Measurements from ENCODE around the gene DDX24. TPM values are rescaled to one million over a fixed set of nuclear protein-coding genes. Genes with fewer than 3 reads are reported as not detected.

DDX24 gene
- polyA plus RNA-seq, 1 donor (not counting 4 experiments of a cell fraction or from before 2014, with no cell fraction given), result 171 TPM

- no peak overlapping the region for H3K9ac ChIP-seq (ENCODE audit: control insufficient read depth, extremely low read depth, insufficient read depth, low read length)
- no peak overlapping the region for H3K4me2 ChIP-seq (ENCODE audit: control insufficient read depth, extremely low read depth, insufficient read depth, low read depth, low read length)
- H3K9me3 ChIP-seq (ENCODE audit: control insufficient read depth, low read depth, low read length), result no peaks in the 10 kb centered on the region
- FAIRE-seq (no peak), DNase-seq (ENCODE audit: low read depth, low spot score) (no peak)
- H3K27ac ChIP-seq (ENCODE audit: control insufficient read depth, insufficient read depth, low read length), result no peak overlapping the region
- H3K4me3 ChIP-seq (ENCODE audit: control insufficient read depth in 2 of 3, extremely low read depth in 1 of 3, insufficient read depth in 2 of 3, low read depth in 1 of 3, low read length in 3 of 3), result no peak overlapping the region
- no peak for TF ChIP-seq EZH2 (IDR thresholded peaks at IDR 0.05; ENCODE audit: low read length)
- no peak for TF ChIP-seq CTCF (optimal IDR thresholded peaks at IDR 0.05 in 1 of 3, IDR thresholded peaks at IDR 0.05 in 1 of 3, conservative IDR thresholded peaks at IDR 0.05 in 1 of 3; ENCODE audit: extremely low read depth in 1 of 3, insufficient read depth in 2 of 3, low read length in 3 of 3)
- H3K9me1 ChIP-seq (ENCODE audit: control insufficient read depth, extremely low read depth, insufficient read depth, low read length), result no peaks in the 10 kb centered on the region
- H3K27me3 ChIP-seq (ENCODE audit: control insufficient read depth, extremely low read depth, insufficient read depth, low read length), result peaks cover 4% of the 10 kb centered on the region
- H3K79me2 ChIP-seq (ENCODE audit: control insufficient read depth, insufficient read depth, low read length), result no peaks in the 10 kb centered on the region
- H3K36me3 ChIP-seq (ENCODE audit: control insufficient read depth in 2 of 2, extremely low read depth in 1 of 2, insufficient read depth in 2 of 2, low read length in 2 of 2), result no peaks in the 10 kb centered on the region
- dilution Hi-C loops (cut with MboI; ENCODE audit: extremely low pct_ligation_motif_present, low sequenced_read_pairs), result no loop called here
- no peaks in the 10 kb centered on the region for H4K20me1 ChIP-seq (ENCODE audit: control insufficient read depth, extremely low read depth, insufficient read depth, low read length)
- no peak overlapping the region for H2AFZ ChIP-seq (ENCODE audit: control insufficient read depth, low read length)
- H3K4me1 ChIP-seq (ENCODE audit: control insufficient read depth, extremely low read depth, insufficient read depth, low read length), result peaks cover 12% of the 10 kb centered on the region
Observed at GRCh38 chr14:94004015-94004414, 77.0 kb downstream of the DDX24 start.

- Histone ChIP-seq H2AFZ (ENCODE audit: control insufficient read depth, low read length) (no peak overlapping the region), H3K9ac (ENCODE audit: control insufficient read depth, extremely low read depth, insufficient read depth, low read length) (no peak overlapping the region), H3K27me3 (ENCODE audit: control insufficient read depth, extremely low read depth, insufficient read depth, low read length) (peaks cover 4% of the 10 kb centered on the region), H3K27ac (ENCODE audit: control insufficient read depth, insufficient read depth, low read length) (no peak overlapping the region), H3K4me2 (ENCODE audit: control insufficient read depth, extremely low read depth, insufficient read depth, low read depth, low read length) (no peak overlapping the region), H3K4me1 (ENCODE audit: control insufficient read depth, extremely low read depth, insufficient read depth, low read length) (peaks cover 12% of the 10 kb centered on the region), H3K9me1 (ENCODE audit: control insufficient read depth, extremely low read depth, insufficient read depth, low read length) (no peaks in the 10 kb centered on the region), H3K79me2 (ENCODE audit: control insufficient read depth, insufficient read depth, low read length) (no peaks in the 10 kb centered on the region), H4K20me1 (ENCODE audit: control insufficient read depth, extremely low read depth, insufficient read depth, low read length) (no peaks in the 10 kb centered on the region), H3K36me3 (ENCODE audit: control insufficient read depth in 2 of 2, extremely low read depth in 1 of 2, insufficient read depth in 2 of 2, low read length in 2 of 2) (no peaks in the 10 kb centered on the region), H3K9me3 (ENCODE audit: control insufficient read depth, low read depth, low read length) (no peaks in the 10 kb centered on the region), H3K4me3 (ENCODE audit: control insufficient read depth in 2 of 3, extremely low read depth in 1 of 3, insufficient read depth in 2 of 3, low read depth in 1 of 3, low read length in 3 of 3) (no peak overlapping the region)
- no peak for DNase-seq (ENCODE audit: low read depth, low spot score)
- FAIRE-seq, result no peak
- dilution Hi-C loops (cut with MboI; ENCODE audit: extremely low pct_ligation_motif_present, low sequenced_read_pairs), result no loop called here
- TF ChIP-seq EZH2 (IDR thresholded peaks at IDR 0.05; ENCODE audit: low read length) (no peak), CTCF (optimal IDR thresholded peaks at IDR 0.05 in 1 of 3, IDR thresholded peaks at IDR 0.05 in 1 of 3, conservative IDR thresholded peaks at IDR 0.05 in 1 of 3; ENCODE audit: extremely low read depth in 1 of 3, insufficient read depth in 2 of 3, low read length in 3 of 3) (no peak)
Observed at GRCh38 chr14:94003397-94003796, 77.6 kb downstream of the DDX24 start.

Measured in keratinocyte (primary cell).